ENCODE data around the gene MACROD2. TPM values are rescaled to one million over a fixed set of nuclear protein-coding genes. Genes with fewer than 3 reads are reported as not detected.
"Not testable (repeated sequence)": the region's sequence is repeated elsewhere in the genome, so short reads cannot be mapped to it uniquely, and the experiment has no call there.

The MACROD2 gene
- total RNA-seq, 1 experiment from 2014 or later, result 0.86 TPM

- no peak for DNase-seq (ENCODE audit: low read depth)
Measured at GRCh38 chr20:15342991-15343523, 1347.7 kb downstream of the MACROD2 start.

DNA sequence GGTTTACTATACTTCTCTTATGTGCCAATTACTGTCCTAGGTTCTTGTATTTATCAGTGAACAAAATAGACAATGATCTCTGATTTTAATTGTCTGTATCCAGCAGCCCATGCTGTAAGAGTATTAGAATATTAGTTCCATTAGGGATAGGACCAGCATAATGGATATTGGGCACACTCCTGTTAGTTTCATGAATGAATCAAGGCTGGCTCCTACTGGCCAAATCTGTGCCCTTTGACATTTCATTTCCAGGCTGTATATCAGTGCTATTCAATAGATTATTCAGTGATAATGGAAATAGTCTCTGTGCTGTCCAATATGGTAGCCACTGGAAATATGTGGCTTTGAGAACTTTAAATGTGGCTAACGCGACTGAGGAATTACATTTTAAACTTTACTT is 1350.0 kb downstream of the MACROD2 start:
- DNase-seq (ENCODE audit: low read depth), result no peak

DNA sequence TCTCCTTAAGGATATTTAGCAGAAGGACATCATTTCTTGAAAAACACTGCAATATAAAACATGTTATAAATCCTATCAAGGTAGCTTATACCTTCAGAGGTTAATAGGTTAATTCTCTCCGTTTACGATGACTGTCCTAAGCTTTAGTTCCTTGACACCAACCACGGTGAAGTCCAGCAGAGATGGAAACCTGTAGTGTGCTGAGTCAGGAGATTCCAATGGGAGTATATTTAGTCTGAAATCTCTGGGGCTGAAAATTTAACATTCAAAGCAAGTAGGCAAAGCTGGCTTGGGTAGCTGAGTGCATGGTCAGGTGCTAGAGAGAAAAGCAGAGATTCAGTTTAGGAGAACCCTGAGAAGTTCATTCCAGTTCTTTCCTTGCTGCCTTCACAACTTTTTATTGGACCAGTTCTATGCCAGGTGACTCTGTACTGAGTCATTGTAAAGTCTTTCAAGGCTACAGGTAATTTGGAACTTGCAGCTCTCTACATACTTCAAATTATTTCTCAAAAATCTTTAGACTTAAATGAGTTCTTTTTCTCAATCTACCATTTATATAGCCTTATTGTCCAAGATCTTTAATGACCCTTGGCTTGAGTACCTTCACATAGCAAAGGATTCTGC is 1351.5 kb downstream of the MACROD2 start:
- no peak for DNase-seq (ENCODE audit: low read depth)

- DNase-seq (ENCODE audit: low read depth), result no peak
Measured at GRCh38 chr20:15359056-15359455, 1363.7 kb downstream of the MACROD2 start.

- DNase-seq (ENCODE audit: low read depth), result no peak
Measured at GRCh38 chr20:15362849-15363248, 1367.5 kb downstream of the MACROD2 start.

DNA sequence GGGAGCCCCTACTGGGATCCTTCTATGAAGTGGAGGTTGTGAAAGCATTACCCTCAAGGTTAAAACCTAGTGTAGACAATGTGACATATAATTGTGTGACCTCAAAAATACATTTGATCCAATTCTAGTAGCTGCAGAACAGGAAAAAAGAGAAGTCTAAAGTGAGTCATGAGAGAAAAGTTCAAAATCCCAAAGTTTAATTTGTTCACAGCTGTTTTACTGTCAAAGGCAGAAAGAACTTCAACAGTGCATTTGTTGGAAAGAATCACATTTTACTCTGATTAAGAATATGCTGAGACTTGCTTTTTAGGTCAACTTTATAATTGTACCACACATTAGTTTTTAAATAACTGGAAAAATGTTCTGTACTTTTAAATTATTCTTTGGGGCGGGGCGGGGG is 1369.5 kb downstream of the MACROD2 start:
- DNase-seq (ENCODE audit: low read depth), result no peak

- no peak for DNase-seq (ENCODE audit: low read depth)
Measured at GRCh38 chr20:15370370-15370769, 1375.1 kb downstream of the MACROD2 start.

- no peak for DNase-seq (ENCODE audit: low read depth)
Measured at GRCh38 chr20:15374682-15375081, 1379.4 kb downstream of the MACROD2 start.

- no peak for DNase-seq (ENCODE audit: low read depth)
Measured at GRCh38 chr20:15375836-15376235, 1380.5 kb downstream of the MACROD2 start.

DNA sequence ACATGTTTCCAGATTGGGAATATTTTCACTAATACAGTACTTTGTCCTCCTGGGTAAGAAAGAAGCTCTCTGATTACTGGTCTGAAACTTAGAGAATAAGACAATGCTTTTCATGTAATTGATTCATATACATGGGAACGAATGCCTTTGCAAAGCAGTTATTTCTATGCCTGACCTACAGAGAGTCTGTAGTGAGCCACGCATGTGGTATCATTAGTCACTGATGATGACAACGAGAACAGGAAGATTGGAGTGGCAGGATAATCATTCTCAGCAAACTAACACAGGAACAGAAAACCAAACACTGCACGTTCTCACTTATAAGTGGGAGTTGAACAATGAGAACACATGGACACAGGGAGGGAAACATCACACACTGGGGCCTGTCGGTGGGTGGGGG is 1382.3 kb downstream of the MACROD2 start:
- DNase-seq (ENCODE audit: low read depth), result not testable (repeated sequence)

- no peak for DNase-seq (ENCODE audit: low read depth)
Measured at GRCh38 chr20:15378151-15378550, 1382.8 kb downstream of the MACROD2 start.

GRCh38 chr20:15379681-15380296 is 1384.5 kb downstream of the MACROD2 start:
- DNase-seq (ENCODE audit: low read depth), result no peak

DNA sequence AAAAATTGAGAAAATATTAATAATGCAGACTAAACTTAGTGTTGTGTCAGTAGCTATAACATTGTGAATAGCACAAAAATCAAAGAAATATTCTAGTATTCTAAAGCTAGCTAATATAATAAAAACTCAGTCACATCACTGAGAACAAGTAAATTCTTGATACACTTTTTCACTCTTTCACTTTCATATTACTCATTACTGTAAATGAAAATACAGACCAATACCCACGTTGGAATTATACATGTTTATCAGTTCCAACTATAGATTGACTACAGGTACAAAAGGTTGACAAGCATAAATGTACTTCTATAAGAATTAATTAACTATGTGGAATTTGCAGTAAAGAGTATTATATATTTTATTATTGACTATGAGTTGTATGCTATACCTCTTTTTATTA is 1385.5 kb downstream of the MACROD2 start:
- no peak for DNase-seq (ENCODE audit: low read depth)

- no peak for DNase-seq (ENCODE audit: low read depth)
Measured at GRCh38 chr20:15387228-15387627, 1391.9 kb downstream of the MACROD2 start.

GRCh38 chr20:15395457-15395856 is 1400.1 kb downstream of the MACROD2 start:
- no peak for DNase-seq (ENCODE audit: low read depth)

DNA sequence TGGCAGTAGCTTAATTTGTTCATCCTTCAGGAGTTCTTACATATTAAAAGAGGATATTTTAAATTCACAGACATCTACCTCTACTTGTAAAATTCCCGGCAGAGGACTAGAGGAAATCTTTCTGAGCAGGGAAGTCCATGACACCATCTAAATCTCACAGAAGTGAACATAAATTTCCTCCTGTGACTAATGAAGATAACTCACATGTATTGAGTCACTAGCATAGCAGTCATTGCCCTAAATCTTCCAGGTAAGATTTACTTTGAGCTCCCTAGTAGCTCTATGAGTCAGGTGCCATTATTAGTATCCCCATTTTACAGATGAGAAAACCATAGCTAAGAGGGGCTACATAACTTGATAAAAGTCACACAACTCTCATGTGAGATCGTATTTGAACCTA is 1400.7 kb downstream of the MACROD2 start:
- DNase-seq (ENCODE audit: low read depth), result no peak

- no peak for DNase-seq (ENCODE audit: low read depth)
Measured at GRCh38 chr20:15396900-15397299, 1401.6 kb downstream of the MACROD2 start.

- no peak for DNase-seq (ENCODE audit: low read depth)
Measured at GRCh38 chr20:15399781-15400180, 1404.5 kb downstream of the MACROD2 start.

DNA sequence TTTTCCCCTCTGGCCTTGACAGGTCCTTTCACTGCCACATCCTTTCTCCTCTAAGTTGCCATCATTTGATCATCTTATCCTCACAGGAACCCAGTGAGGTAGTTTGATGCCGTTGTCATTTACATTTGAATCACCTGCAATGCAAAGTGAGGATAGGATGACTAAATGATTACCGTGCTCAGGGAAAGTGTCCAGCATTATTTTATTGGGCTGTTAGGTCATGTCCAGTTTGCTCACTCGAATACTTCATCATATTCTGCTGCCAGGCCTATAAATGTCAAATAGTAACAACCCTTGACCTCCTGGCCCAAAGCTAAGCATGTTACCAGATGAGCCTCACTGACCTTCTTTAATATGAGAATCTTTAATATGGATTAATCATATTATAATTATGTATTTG is 1410.8 kb downstream of the MACROD2 start:
- DNase-seq (ENCODE audit: low read depth), result no peak

DNA sequence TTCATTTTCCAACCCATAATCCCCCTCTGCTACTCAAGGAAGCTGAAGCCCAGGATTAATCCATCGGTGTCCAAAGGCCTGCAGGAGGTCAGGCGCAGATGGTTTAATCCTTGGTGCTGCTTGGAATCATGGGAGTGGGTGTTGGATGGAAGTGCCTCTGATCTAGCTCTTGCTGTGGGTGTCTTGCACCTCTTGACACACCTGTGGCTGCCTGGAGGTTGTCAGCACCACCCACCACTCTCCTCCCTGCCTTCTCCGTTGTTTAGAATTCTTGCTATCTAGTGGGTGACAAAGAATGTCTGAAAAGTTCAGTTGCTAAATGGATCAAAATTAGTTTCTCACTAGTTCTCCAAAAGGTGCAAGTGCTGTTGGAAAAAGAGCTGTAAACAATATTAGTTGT is 1416.5 kb downstream of the MACROD2 start:
- DNase-seq (ENCODE audit: low read depth), result no peak

DNA sequence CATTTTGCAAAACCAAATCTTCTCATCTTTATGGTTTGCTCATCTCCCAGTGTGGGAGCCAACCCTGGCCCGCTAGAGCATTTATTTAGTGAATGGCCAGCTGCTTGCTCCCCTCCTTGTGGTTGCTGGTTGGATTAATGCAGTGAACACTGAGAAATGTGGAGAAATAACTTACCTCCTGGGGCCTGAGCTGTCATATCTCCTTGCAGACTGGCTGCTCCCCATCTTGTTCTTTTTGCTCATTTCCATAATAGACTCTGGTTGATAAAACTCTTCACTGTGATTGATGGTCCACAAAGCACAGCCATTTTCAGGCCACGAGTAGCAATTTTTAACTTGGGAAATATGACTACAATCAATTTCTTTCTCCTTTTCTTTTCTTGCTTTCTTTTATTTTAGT is 1420.6 kb downstream of the MACROD2 start:
- no peak for DNase-seq (ENCODE audit: low read depth)

DNA sequence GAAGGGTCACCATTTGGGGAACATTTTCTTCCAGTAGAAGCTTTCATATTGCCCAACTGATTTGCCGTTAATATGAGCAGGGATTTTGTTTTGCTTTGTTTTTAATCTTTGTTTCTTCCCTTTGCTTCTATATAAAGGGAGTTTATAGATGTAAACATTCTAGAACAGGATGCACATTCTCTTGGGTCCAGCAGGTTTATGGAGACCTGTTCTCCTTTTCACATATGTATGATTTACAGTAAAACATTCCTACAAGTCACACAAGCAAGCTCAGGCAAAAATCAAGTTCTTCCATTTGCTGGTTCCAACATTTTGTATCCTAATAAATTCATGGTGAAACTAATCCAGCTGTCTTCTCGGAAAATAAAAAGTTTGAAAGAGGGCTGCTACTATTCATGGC is 1424.5 kb downstream of the MACROD2 start:
- DNase-seq (ENCODE audit: low read depth), result no peak

- no peak for DNase-seq (ENCODE audit: low read depth)
Measured at GRCh38 chr20:15422966-15423365, 1427.7 kb downstream of the MACROD2 start.

DNA sequence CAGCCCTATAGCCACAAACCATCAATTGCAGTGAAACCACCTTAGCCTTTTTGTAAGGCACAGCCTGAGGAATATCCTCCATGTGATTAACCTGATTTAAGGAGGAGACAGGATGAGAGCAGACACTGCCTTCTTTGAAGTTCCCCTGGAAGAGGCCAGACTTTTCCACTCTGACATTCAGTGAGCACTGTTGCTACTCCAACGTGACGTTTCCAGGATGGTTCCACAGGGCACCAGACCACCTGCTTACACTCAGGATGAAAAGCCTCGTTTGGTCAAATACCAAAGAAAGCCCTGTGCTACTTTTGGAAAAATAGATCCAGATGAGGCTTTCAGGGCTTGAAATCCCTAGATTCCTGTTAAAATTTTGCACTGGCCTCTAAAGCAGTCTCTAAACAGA is 1444.2 kb downstream of the MACROD2 start:
- DNase-seq (ENCODE audit: low read depth), result no peak

Data from Daoy (cell line).